ENCODE results near the gene INTS1.

DNA sequence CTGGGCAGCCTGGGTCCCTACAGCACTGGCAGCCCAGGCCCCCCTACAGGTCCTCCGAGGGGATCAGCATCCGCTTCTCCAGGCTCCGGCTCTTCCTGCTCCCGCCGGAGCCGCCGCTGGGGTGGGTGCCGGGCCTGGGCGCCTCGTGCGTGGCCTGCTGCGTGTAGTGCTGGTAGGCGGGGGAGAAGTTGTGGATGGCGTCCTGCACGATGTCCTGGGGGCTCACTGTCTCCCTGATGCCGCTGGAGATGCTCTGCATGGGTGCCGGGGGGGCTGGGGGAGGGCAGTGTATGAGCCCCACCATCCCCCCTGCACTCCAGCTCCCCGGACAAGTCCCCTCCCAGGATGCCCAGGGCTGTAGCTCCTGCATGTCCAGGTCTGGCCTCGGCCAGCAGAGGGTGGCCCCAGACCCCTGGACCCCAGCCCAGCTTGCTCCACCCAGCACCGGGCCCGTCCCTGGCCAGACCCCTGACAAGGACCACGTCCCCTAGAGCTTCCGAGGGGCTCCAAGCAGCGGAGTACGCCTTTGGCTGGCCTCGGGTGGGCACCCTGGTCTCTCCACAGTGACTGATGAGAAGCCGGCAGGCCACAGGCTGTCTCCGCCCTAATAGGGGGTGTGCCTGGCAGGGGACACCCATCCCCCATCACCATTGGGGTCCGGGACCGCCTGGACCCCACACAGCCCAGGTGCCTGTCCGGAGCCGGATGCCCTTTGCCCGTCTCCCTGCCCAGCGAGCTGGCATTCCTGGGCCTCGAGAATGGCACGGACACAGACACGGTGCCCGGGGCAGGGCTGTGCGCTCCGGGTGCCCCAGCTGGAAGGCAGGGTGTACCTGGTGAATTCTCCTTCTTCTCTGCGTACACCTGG, 43.0 kb upstream of the INTS1 start:
- TF ChIP-seq POLR2A (IDR thresholded peaks at IDR 0.05; ENCODE audit: low read depth, low read length) (no peak), TAF1 (IDR thresholded peaks at IDR 0.05; ENCODE audit: borderline replicate concordance, low read depth, low read length) (no peak), POLR2AphosphoS5 (IDR thresholded peaks at IDR 0.05; ENCODE audit: low read depth, low read length) (no peak)

All from GM12892 (cell line).